KMS-11 (cell line): ENCODE results near the gene UQCC2.

ENCODE experiments used
- H2AFZ ChIP-seq: fragments of 200-600 bp; sonication (generic); 2 replicates; pipeline ENCODE4 v1.6.1; 2016; ENCODE audit warnings: antibody characterized with exemption, mixed run types, low read depth
- H3K27ac ChIP-seq: fragments of 200-600 bp; sonication (generic); 2 replicates; pipeline ENCODE4 v1.6.1; 2016; ENCODE audit warnings: mild to moderate bottlenecking, mixed run types
- H3K27me3 ChIP-seq: fragments of 200-600 bp; sonication (generic); 2 replicates; pipeline ENCODE4 v1.6.1; 2017; ENCODE audit warnings: mild to moderate bottlenecking, low read depth, mixed run types, moderate library complexity; ENCODE audit not compliant: insufficient read depth
- H3K36me3 ChIP-seq: fragments of 200-600 bp; sonication (generic); 2 replicates; pipeline ENCODE4 v1.6.1; 2017; ENCODE audit warnings: mild to moderate bottlenecking, mixed run types; ENCODE audit not compliant: insufficient read depth
- H3K4me1 ChIP-seq: fragments of 200-600 bp; sonication (generic); 2 replicates; pipeline ENCODE4 v1.6.1; 2016; ENCODE audit warnings: mild to moderate bottlenecking, low read depth, mixed run types; ENCODE audit not compliant: poor library complexity, severe bottlenecking
- H3K4me2 ChIP-seq: fragments of 200-600 bp; sonication (generic); 2 replicates; pipeline ENCODE4 v1.7.0; 2016; ENCODE audit warnings: mild to moderate bottlenecking, mixed run types
- H3K4me3 ChIP-seq: fragments of 200-600 bp; sonication (generic); IDR thresholded peaks from 2 replicates; pipeline ENCODE4 v1.6.1; 2017; ENCODE audit warnings: low read depth, low read length, mixed read lengths; ENCODE audit not compliant: insufficient read depth
- H3K79me2 ChIP-seq: fragments of 200-600 bp; sonication (generic); 2 replicates; pipeline ENCODE4 v1.6.1; 2016; ENCODE audit warnings: low read depth, mixed run types; ENCODE audit not compliant: insufficient read depth
- H3K9ac ChIP-seq: fragments of 200-600 bp; sonication (generic); 2 replicates; pipeline ENCODE4 v1.6.1; 2016; ENCODE audit warnings: mild to moderate bottlenecking, mixed run types
- H4K20me1 ChIP-seq: fragments of 200-600 bp; sonication (generic); 2 replicates; pipeline ENCODE4 v1.6.1; 2016; ENCODE audit warnings: mild to moderate bottlenecking, mixed run types; ENCODE audit not compliant: insufficient read depth
- CTCF ChIP-seq: fragments of 200-600 bp; sonication (generic); conservative IDR thresholded peaks from 2 replicates; pipeline ENCODE4 v1.6.1; 2017; ENCODE audit warnings: low read depth, mild to moderate bottlenecking, antibody characterized with exemption, low read length, moderate library complexity, mixed read lengths

The UQCC2 gene

GRCh38 chr6:33678932-33679490 lies 32.5 kb downstream of the UQCC2 start:
- Histone ChIP-seq H3K27me3 (no peaks in the 10 kb centered on the region), H3K4me1 (no peaks in the 10 kb centered on the region), H3K79me2 (no peaks in the 10 kb centered on the region), H3K4me3 (no peak overlapping the region), H3K27ac (no peak overlapping the region), H3K9ac (no peak overlapping the region), H3K4me2 (no peak overlapping the region), H3K36me3 (no peaks in the 10 kb centered on the region), H4K20me1 (no peaks in the 10 kb centered on the region), H2AFZ (no peak overlapping the region)
- TF ChIP-seq CTCF, result no peak

GRCh38 chr6:33678233-33678931 lies 33.1 kb downstream of the UQCC2 start:
- Histone ChIP-seq H3K27ac (no peak overlapping the region), H3K79me2 (no peaks in the 10 kb centered on the region), H2AFZ (no peak overlapping the region), H3K4me1 (no peaks in the 10 kb centered on the region), H3K27me3 (no peaks in the 10 kb centered on the region), H3K4me3 (no peak overlapping the region), H3K9ac (no peak overlapping the region), H3K36me3 (no peaks in the 10 kb centered on the region), H4K20me1 (no peaks in the 10 kb centered on the region), H3K4me2 (no peak overlapping the region)
- no peak for TF ChIP-seq CTCF

GRCh38 chr6:33677689-33678088 lies 33.8 kb downstream of the UQCC2 start:
- Histone ChIP-seq H4K20me1 (no peaks in the 10 kb centered on the region), H3K27ac (no peak overlapping the region), H3K4me1 (no peaks in the 10 kb centered on the region), H3K4me2 (no peak overlapping the region), H3K27me3 (no peaks in the 10 kb centered on the region), H3K79me2 (no peaks in the 10 kb centered on the region), H3K36me3 (no peaks in the 10 kb centered on the region), H3K9ac (no peak overlapping the region), H2AFZ (no peak overlapping the region), H3K4me3 (no peak overlapping the region)
- no peak for TF ChIP-seq CTCF

GRCh38 chr6:33677143-33677660 lies 34.3 kb downstream of the UQCC2 start:
- Histone ChIP-seq H3K4me1 (no peaks in the 10 kb centered on the region), H3K4me2 (no peak overlapping the region), H3K36me3 (no peaks in the 10 kb centered on the region), H3K9ac (no peak overlapping the region), H3K27ac (no peak overlapping the region), H3K79me2 (no peaks in the 10 kb centered on the region), H3K27me3 (no peaks in the 10 kb centered on the region), H2AFZ (no peak overlapping the region), H4K20me1 (no peaks in the 10 kb centered on the region), H3K4me3 (no peak overlapping the region)
- TF ChIP-seq CTCF, result no peak
